ENCODE data around the gene CACNG4. TPM values are rescaled to one million over a fixed set of nuclear protein-coding genes. Genes with fewer than 3 reads are reported as not detected.

Gene CACNG4
- total and polyA plus RNA-seq, 2 experiments from 2014 or later = 1.6 to 4.1 TPM

DNA sequence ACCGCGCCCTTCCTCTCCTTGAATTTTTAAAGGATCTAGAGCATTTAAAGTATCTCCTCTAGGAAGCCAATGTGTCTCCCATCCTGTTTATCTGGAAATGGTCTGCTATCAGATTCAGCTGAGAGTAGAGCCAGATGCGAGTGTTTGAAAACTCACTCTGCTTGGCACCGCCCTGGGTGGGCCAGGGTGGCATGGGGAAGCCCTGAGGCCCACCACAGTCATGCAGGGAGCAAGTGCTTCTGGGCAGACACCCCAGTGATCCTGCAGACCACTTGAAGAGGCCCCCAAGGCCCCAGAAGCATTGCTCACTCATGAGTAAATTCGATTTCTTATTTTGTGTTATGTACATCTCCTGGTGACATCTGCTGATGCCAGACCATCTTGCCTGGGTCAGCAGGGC, 8.7 kb upstream of the CACNG4 start:
- H3K9me2 ChIP-seq (ENCODE audit: insufficient read depth) = 0 out of 2 replicates have a peak, but pooled peaks cover 1% of the 10 kb centered on the region
- ATAC-seq (no peak), DNase-seq (ENCODE audit: low spot score) (no peak)
- no peak overlapping the region for H3K27ac ChIP-seq (ENCODE audit: low read depth)
- no peaks in the 10 kb centered on the region for H3F3A ChIP-seq (replicated peaks; ENCODE audit: low read depth)
- no peak overlapping the region for H3K4me3 ChIP-seq
- Mint-ChIP-seq H3K4me3 (no peak overlapping the region), H3K4me1 (peaks cover 32% of the 10 kb centered on the region), H3K27me3 (ENCODE audit: insufficient read depth, low read depth, poor library complexity) (peaks cover 11% of the 10 kb centered on the region), H3K27ac (no peak overlapping the region), H3K9me3 (peaks cover 2% of the 10 kb centered on the region; the same call in 1 of the 3 replicates), H3K36me3 (ENCODE audit: low read depth) (no peaks in the 10 kb centered on the region)
- H2AFZ ChIP-seq = no peak overlapping the region
- no peaks in the 10 kb centered on the region for H3K79me2 ChIP-seq (replicated peaks; ENCODE audit: insufficient read depth)
- no peaks in the 10 kb centered on the region for H4K20me1 ChIP-seq (replicated peaks; ENCODE audit: insufficient read depth)
- H3K4me1 ChIP-seq (ENCODE audit: insufficient read depth) = peaks cover 18% of the 10 kb centered on the region
- H3K27me3 ChIP-seq (ENCODE audit: insufficient read depth) = no peaks in the 10 kb centered on the region
- TF ChIP-seq STAT1 (IDR thresholded peaks at IDR 0.05; ENCODE audit: unreplicated experiment) (no peak), JUNB (IDR thresholded peaks at IDR 0.05; ENCODE audit: unreplicated experiment) (no peak), EZH2phosphoT487 (IDR thresholded peaks at IDR 0.05; ENCODE audit: unreplicated experiment) (no peak), CREB1 (CRISPR knock-in tag; IDR thresholded peaks at IDR 0.05; ENCODE audit: low read depth) (no peak), ETS1 (IDR thresholded peaks at IDR 0.05) (no peak), NANOG (IDR thresholded peaks at IDR 0.05; ENCODE audit: borderline replicate concordance) (no peak), REST (IDR thresholded peaks at IDR 0.05; ENCODE audit: unreplicated experiment) (no peak), ZNF331 (CRISPR knock-in tag; IDR thresholded peaks at IDR 0.05; ENCODE audit: low read depth) (no peak), ZNF114 (CRISPR knock-in tag; IDR thresholded peaks at IDR 0.05) (no peak), POLR2AphosphoS5 (IDR thresholded peaks at IDR 0.05; ENCODE audit: low read depth) (no peak), EZH2 (IDR thresholded peaks at IDR 0.05; ENCODE audit: low read depth, unreplicated experiment) (no peak)
- TF ChIP-seq, protein P1, sequence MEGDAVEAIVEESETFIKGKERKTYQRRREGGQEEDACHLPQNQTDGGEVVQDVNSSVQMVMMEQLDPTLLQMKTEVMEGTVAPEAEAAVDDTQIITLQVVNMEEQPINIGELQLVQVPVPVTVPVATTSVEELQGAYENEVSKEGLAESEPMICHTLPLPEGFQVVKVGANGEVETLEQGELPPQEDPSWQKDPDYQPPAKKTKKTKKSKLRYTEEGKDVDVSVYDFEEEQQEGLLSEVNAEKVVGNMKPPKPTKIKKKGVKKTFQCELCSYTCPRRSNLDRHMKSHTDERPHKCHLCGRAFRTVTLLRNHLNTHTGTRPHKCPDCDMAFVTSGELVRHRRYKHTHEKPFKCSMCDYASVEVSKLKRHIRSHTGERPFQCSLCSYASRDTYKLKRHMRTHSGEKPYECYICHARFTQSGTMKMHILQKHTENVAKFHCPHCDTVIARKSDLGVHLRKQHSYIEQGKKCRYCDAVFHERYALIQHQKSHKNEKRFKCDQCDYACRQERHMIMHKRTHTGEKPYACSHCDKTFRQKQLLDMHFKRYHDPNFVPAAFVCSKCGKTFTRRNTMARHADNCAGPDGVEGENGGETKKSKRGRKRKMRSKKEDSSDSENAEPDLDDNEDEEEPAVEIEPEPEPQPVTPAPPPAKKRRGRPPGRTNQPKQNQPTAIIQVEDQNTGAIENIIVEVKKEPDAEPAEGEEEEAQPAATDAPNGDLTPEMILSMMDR (conservative IDR thresholded peaks at IDR 0.05; ENCODE audit: low read depth in 2 of 2) = no peak
- TF ChIP-seq, protein P2, sequence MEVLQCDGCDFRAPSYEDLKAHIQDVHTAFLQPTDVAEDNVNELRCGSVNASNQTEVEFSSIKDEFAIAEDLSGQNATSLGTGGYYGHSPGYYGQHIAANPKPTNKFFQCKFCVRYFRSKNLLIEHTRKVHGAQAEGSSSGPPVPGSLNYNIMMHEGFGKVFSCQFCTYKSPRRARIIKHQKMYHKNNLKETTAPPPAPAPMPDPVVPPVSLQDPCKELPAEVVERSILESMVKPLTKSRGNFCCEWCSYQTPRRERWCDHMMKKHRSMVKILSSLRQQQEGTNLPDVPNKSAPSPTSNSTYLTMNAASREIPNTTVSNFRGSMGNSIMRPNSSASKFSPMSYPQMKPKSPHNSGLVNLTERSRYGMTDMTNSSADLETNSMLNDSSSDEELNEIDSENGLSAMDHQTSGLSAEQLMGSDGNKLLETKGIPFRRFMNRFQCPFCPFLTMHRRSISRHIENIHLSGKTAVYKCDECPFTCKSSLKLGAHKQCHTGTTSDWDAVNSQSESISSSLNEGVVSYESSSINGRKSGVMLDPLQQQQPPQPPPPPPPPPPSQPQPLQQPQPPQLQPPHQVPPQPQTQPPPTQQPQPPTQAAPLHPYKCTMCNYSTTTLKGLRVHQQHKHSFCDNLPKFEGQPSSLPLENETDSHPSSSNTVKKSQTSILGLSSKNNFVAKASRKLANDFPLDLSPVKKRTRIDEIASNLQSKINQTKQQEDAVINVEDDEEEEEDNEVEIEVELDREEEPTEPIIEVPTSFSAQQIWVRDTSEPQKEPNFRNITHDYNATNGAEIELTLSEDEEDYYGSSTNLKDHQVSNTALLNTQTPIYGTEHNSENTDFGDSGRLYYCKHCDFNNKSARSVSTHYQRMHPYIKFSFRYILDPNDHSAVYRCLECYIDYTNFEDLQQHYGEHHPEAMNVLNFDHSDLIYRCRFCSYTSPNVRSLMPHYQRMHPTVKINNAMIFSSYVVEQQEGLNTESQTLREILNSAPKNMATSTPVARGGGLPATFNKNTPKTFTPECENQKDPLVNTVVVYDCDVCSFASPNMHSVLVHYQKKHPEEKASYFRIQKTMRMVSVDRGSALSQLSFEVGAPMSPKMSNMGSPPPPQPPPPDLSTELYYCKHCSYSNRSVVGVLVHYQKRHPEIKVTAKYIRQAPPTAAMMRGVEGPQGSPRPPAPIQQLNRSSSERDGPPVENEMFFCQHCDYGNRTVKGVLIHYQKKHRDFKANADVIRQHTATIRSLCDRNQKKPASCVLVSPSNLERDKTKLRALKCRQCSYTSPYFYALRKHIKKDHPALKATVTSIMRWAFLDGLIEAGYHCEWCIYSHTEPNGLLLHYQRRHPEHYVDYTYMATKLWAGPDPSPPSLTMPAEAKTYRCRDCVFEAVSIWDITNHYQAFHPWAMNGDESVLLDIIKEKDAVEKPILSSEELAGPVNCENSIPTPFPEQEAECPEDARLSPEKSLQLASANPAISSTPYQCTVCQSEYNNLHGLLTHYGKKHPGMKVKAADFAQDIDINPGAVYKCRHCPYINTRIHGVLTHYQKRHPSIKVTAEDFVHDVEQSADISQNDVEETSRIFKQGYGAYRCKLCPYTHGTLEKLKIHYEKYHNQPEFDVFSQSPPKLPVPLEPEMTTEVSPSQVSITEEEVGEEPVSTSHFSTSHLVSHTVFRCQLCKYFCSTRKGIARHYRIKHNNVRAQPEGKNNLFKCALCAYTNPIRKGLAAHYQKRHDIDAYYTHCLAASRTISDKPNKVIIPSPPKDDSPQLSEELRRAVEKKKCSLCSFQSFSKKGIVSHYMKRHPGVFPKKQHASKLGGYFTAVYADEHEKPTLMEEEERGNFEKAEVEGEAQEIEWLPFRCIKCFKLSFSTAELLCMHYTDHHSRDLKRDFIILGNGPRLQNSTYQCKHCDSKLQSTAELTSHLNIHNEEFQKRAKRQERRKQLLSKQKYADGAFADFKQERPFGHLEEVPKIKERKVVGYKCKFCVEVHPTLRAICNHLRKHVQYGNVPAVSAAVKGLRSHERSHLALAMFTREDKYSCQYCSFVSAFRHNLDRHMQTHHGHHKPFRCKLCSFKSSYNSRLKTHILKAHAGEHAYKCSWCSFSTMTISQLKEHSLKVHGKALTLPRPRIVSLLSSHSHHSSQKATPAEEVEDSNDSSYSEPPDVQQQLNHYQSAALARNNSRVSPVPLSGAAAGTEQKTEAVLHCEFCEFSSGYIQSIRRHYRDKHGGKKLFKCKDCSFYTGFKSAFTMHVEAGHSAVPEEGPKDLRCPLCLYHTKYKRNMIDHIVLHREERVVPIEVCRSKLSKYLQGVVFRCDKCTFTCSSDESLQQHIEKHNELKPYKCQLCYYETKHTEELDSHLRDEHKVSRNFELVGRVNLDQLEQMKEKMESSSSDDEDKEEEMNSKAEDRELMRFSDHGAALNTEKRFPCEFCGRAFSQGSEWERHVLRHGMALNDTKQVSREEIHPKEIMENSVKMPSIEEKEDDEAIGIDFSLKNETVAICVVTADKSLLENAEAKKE (CRISPR knock-in tag; IDR thresholded peaks at IDR 0.05) = no peak
- no peak overlapping the region for H3K4me2 ChIP-seq
- H3K36me3 ChIP-seq (ENCODE audit: insufficient read depth) = no peaks in the 10 kb centered on the region

Measured in GM23338 (cell line).